ENCODE data around the gene SIN3B.

- TF ChIP-seq POLR2A (IDR thresholded peaks at IDR 0.05) (no peak), EP300 (IDR thresholded peaks at IDR 0.05) (no peak), POLR2AphosphoS5 (IDR thresholded peaks at IDR 0.05) (no peak)
- TF ChIP-seq, protein P1, sequence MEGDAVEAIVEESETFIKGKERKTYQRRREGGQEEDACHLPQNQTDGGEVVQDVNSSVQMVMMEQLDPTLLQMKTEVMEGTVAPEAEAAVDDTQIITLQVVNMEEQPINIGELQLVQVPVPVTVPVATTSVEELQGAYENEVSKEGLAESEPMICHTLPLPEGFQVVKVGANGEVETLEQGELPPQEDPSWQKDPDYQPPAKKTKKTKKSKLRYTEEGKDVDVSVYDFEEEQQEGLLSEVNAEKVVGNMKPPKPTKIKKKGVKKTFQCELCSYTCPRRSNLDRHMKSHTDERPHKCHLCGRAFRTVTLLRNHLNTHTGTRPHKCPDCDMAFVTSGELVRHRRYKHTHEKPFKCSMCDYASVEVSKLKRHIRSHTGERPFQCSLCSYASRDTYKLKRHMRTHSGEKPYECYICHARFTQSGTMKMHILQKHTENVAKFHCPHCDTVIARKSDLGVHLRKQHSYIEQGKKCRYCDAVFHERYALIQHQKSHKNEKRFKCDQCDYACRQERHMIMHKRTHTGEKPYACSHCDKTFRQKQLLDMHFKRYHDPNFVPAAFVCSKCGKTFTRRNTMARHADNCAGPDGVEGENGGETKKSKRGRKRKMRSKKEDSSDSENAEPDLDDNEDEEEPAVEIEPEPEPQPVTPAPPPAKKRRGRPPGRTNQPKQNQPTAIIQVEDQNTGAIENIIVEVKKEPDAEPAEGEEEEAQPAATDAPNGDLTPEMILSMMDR (IDR thresholded peaks at IDR 0.05), result no peak
Measured at GRCh38 chr19:16915135-16915534, 85.9 kb downstream of the SIN3B start.
